A673 (cell line): ENCODE results near the gene DGUOK.

ENCODE experiments used
- CTCF ChIP-seq: fragments of 300-800, 200-600 bp; sonication (generic); conservative IDR thresholded peaks from 2 replicates; pipeline ENCODE4 v1.5.1; 2017; ENCODE audit warnings: low read depth, mild to moderate bottlenecking, antibody characterized with exemption, low read length, moderate library complexity, mixed read lengths
- EZH2 ChIP-seq: fragments of 200-600 bp; sonication (generic); IDR thresholded peaks from 2 replicates; pipeline ENCODE4 v1.6.1; 2017; ENCODE audit warnings: borderline replicate concordance, low read depth, mild to moderate bottlenecking, mixed read lengths, antibody characterized with exemption, low read length; ENCODE audit not compliant: poor library complexity, severe bottlenecking

DNA sequence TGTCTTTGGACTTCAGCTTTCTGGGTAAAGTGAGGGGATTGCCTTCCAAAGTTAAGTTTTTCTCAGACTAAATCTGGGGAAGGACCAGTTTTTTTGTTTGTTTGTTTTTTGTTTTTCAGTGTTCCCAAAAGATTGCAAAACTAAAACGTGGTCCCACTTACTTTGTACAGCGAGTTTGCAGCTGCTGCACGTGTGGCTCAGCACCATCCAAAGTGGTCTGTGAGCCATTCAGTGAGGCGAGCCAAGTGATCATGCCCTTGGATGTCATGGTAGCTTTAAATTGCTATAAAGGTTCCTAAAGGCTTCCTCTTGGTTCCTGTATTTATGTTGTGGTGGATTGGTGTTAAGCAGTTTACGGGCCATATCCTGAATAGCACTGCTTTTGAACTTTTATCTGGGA, 81.0 kb downstream of the DGUOK start:
- TF ChIP-seq CTCF, result no peak
- no peak for TF ChIP-seq EZH2
